Measurements from ENCODE around the gene LPCAT3.

The LPCAT3 gene

DNA sequence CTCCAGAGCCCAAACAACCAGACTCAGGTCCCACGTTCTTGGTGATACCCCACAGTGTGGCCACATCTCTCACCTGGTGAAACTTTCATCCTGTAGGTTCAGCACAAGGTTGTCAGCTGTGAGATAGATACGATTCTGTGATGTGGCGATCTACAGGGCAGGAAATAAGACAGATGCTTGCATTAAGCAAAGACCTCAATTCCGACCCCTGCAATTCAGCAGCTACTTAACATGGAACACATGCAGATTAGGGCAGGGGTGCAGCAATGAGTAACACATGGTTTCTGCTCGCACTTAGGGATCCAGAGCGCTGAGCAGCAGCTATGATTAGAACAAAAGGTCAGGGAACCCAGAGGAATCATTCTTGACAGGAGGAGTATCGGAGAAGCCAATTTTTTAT is 51.9 kb downstream of the LPCAT3 start:
- H3K4me3 ChIP-seq, result no peak overlapping the region
- H3K36me3 ChIP-seq, result peaks cover 32 to 43% (median 42%) of the 10 kb centered on the region in 3 donors
- no peaks in the 10 kb centered on the region for H3K27me3 ChIP-seq
- H3K27ac ChIP-seq, result no peak overlapping the region
- no peak for DNase-seq
- no peaks in the 10 kb centered on the region for H3K9me3 ChIP-seq
- TF ChIP-seq, protein P1, sequence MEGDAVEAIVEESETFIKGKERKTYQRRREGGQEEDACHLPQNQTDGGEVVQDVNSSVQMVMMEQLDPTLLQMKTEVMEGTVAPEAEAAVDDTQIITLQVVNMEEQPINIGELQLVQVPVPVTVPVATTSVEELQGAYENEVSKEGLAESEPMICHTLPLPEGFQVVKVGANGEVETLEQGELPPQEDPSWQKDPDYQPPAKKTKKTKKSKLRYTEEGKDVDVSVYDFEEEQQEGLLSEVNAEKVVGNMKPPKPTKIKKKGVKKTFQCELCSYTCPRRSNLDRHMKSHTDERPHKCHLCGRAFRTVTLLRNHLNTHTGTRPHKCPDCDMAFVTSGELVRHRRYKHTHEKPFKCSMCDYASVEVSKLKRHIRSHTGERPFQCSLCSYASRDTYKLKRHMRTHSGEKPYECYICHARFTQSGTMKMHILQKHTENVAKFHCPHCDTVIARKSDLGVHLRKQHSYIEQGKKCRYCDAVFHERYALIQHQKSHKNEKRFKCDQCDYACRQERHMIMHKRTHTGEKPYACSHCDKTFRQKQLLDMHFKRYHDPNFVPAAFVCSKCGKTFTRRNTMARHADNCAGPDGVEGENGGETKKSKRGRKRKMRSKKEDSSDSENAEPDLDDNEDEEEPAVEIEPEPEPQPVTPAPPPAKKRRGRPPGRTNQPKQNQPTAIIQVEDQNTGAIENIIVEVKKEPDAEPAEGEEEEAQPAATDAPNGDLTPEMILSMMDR (IDR thresholded peaks at IDR 0.05), result no peak
- intact Hi-C loops (cut with DNase I; ENCODE audit: low total_unique reads), result loop anchor here (5.0 kb wide), 1 partner anchor 99 kb away; the partner anchor contains the start of gene TPI1
- peaks cover 10 to 46% (median 33%) of the 10 kb centered on the region in 4 donors for H3K4me1 ChIP-seq

DNA sequence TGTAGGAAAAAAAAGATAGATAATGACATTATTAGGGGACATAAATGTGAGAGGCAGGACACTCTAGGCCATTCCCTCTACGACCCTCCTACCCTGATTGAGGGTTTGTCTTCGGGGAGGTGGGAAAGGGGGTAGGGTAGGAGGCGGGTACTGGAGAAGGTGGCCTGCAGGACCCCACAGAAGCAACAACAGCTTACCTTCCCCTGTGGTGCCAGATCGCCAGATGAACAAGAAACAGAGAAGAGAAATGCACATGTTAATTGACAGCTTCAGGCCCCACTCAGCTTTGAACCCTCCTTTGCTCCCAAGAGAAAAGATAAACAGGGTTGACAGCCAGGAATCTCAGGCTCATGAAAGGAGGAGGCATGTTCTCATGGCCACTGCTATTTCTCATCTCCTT is 52.6 kb downstream of the LPCAT3 start:
- H3K4me1 ChIP-seq, result peaks cover 10 to 49% (median 33%) of the 10 kb centered on the region in 4 donors
- H3K9me3 ChIP-seq, result no peaks in the 10 kb centered on the region
- intact Hi-C loops (cut with DNase I; ENCODE audit: low total_unique reads), result loop anchor here (2.0 to 5.0 kb wide), 2 partner anchors 41 to 98 kb away; partner anchors contain the start of gene TPI1
- peaks cover 32 to 43% (median 42%) of the 10 kb centered on the region in 3 donors for H3K36me3 ChIP-seq
- H3K27ac ChIP-seq, result peak overlapping the region in 1 of 2 donors; percentile 47
- no peak for DNase-seq
- H3K4me3 ChIP-seq, result no peak overlapping the region
- H3K27me3 ChIP-seq, result no peaks in the 10 kb centered on the region
- TF ChIP-seq, protein P1 (IDR thresholded peaks at IDR 0.05), result no peak

DNA sequence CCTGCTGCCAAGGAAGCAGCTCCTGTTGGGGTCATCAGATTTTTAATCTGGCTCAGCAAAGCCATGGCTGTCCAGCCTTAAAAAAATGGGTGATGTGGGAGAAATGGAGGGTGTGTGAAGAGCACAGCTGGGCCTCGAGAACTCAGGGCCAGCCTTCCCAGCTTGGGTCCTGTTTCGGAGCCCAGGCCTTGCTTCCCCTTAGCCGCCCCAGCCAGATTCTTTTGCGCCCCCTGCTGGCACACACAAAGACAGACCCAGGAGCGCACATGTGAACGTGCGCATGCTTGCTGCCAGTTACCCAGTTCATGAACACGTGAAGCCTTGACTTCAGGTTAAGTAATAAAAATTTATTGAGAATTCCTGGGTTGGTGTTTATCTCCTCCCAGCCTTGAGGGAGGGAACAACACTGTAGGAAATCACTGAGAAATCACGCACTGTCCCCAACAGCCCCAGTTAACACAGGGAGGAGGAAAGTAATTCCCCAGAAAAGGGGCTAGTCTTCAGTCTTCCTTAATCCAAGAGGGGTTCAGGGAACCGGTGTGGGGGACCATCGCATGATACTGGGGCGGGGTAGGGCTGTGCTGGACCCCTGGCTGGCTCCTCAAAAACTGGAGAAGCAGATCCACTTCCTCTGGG is 53.1 kb downstream of the LPCAT3 start:
- Histone ChIP-seq H3K27me3 (no peaks in the 10 kb centered on the region), H3K27ac (peak overlapping the region; percentile 40 to 72), H3K4me1 (peaks cover 10 to 52% (median 33%) of the 10 kb centered on the region in 4 donors), H3K36me3 (peaks cover 32 to 43% (median 42%) of the 10 kb centered on the region in 3 donors), H3K4me3 (no peak overlapping the region), H3K9me3 (no peaks in the 10 kb centered on the region)
- TF ChIP-seq, protein P1 (IDR thresholded peaks at IDR 0.05), result peak; percentile 84 to 91
- intact Hi-C loops (cut with DNase I; ENCODE audit: low total_unique reads), result loop anchor here (2.0 to 5.0 kb wide), 2 partner anchors 40 to 98 kb away; partner anchors contain the start of gene TPI1
- DNase-seq, result peak; percentile 76 to 89

DNA sequence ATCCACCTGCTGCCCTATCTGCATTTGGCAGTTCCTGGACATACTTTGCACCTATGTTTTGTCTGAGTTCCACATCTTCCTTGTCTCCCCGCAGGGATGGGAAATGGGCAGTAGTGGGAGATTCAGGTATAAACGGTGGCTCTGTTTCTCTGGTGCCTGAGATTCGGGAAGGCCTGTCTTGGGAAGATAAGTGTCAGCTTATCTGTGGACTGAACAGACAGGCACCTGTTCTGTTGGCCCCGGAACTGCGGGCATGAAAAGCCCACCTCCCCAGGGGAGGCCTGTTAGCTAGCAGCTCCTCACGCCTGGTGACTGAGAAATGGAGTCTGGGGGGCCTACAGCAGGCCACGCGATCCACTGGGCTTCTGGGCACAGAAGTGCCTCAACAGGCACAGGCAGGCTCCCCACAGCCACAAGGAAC is 53.7 kb downstream of the LPCAT3 start:
- no peaks in the 10 kb centered on the region for H3K27me3 ChIP-seq
- H3K9me3 ChIP-seq, result no peaks in the 10 kb centered on the region
- H3K4me1 ChIP-seq, result peaks cover 10 to 48% (median 30%) of the 10 kb centered on the region in 4 donors
- peaks cover 32 to 43% (median 42%) of the 10 kb centered on the region in 3 donors for H3K36me3 ChIP-seq
- no peak for DNase-seq
- intact Hi-C loops (cut with DNase I; ENCODE audit: low total_unique reads), result loop anchor here (2.0 to 5.0 kb wide), 2 partner anchors 40 to 97 kb away; partner anchors contain the start of gene TPI1
- peak overlapping the region; percentile 40 to 72 for H3K27ac ChIP-seq
- TF ChIP-seq, protein P1 (IDR thresholded peaks at IDR 0.05), result no peak
- H3K4me3 ChIP-seq, result no peak overlapping the region

DNA sequence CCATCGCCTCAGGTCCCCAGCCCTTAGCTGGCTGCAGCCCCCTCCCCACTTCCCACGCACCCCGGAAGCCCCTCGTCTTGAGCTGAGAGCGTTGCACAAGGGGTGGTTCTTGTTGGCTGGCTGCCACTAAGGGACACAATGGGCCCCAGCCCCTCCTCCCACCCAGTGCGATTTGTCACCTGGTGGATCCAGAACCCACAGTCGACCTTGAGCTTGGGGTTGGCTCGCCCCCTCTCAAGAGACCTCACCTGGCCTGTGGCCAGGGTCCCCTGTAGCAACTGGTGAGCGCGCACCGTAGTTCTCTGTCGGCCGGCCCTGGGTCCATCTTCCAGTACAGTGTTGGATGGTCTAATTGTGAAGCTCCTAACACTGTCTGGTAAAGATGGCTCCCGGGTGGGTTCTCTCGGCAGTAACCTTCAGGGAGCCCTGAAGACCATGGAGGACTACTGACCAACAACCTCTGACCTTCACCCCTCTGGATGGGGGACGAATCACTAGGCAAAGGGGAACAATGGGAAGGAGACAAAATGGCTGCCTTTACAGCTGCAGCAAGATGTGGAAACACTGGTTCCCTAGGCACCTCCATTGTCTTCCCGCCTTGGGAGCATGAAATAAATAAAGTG is 54.4 kb downstream of the LPCAT3 start:
- no peaks in the 10 kb centered on the region for H3K27me3 ChIP-seq
- intact Hi-C loops (cut with DNase I; ENCODE audit: low total_unique reads), result loop anchor here (2.0 kb wide), 1 partner anchor 39 kb away; no protein-coding TSS in a partner anchor
- TF ChIP-seq, protein P1 (IDR thresholded peaks at IDR 0.05), result no peak
- H3K9me3 ChIP-seq, result no peaks in the 10 kb centered on the region
- peaks cover 32 to 43% (median 38%) of the 10 kb centered on the region in 3 donors for H3K36me3 ChIP-seq
- peaks cover 4 to 41% (median 23%) of the 10 kb centered on the region in 4 donors for H3K4me1 ChIP-seq
- DNase-seq, result peak in 1 of 2 donors; percentile 19
- peak overlapping the region in 1 of 2 donors; percentile 72 for H3K27ac ChIP-seq
- H3K4me3 ChIP-seq, result no peak overlapping the region

Data from tibial artery (tissue), 4 donors.